SH-SY5Y (cell line): ENCODE data around the gene ANKRD30A.

Source experiments
- GATA2 ChIP-seq: IDR thresholded peaks from 2 replicates; pipeline ENCODE4 v1.6.1; 2011; ENCODE audit warnings: mild to moderate bottlenecking, low read depth, low read length
- GATA3 ChIP-seq: IDR thresholded peaks from 2 replicates; pipeline ENCODE4 v1.6.1; 2011; ENCODE audit warnings: low read depth, mild to moderate bottlenecking, low read length, moderate library complexity

GRCh38 chr10:37222046-37222445 lies 96.6 kb downstream of the ANKRD30A start:
- TF ChIP-seq GATA2, result no peak
- no peak for TF ChIP-seq GATA3
